Measurements from ENCODE around the gene SYT14.
"Not testable (repeated sequence)": the region's sequence is repeated elsewhere in the genome, so short reads cannot be mapped to it uniquely, and the experiment has no call there.

Gene SYT14

DNA sequence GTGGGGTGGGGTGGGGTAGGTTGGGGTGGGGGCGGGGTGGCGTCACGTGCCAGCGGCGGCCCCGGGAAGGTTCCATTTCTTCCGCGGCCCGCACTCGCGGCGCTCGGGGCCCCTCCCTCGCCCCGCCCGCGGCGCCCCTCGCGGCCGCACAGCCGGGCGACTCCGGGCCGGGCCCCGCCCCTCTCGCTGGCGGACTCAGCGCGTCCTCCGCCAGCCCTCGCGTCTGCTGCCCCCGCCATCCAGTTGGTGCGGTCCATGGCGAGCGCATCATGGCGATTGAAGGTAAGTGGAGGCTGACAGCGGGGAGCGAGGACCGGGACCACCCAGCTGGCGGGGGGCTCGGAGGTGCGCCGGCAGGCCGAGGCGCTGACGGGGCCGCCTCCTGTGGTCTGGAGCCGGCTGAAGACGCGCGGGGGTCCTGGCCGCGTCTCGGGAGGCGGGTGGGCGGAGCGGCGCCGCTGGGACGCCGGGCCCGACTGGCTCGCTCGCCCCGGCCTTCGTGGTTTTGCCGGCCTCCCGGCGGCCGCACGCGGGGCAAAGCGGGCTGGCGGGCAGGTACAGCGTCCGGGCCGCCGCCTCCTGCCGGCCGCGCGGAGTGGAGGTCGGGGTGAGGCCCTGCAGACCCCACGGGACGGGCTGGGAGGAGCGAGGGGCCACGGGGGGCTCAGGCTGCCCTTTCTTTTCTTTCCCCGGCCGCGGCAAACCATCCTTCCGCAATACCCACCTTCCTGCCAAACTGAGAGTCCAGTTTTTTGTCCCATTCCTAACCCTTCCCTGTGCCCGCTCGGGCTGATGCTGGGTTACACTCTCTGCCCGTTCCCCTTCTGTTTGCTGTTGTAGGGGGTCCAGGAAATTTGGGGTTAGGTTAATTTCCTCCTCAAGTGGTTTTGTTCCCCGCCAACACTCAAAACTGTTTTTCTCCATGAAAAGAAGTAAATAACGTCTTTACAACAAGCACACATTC lies at the start of gene SYT14:
SYT14 (plus strand) TSS at position 222 of the 964 bp plus-strand sequence; CDS start at position 270, 48 bp downstream.
- DNase-seq: no peak

DNA sequence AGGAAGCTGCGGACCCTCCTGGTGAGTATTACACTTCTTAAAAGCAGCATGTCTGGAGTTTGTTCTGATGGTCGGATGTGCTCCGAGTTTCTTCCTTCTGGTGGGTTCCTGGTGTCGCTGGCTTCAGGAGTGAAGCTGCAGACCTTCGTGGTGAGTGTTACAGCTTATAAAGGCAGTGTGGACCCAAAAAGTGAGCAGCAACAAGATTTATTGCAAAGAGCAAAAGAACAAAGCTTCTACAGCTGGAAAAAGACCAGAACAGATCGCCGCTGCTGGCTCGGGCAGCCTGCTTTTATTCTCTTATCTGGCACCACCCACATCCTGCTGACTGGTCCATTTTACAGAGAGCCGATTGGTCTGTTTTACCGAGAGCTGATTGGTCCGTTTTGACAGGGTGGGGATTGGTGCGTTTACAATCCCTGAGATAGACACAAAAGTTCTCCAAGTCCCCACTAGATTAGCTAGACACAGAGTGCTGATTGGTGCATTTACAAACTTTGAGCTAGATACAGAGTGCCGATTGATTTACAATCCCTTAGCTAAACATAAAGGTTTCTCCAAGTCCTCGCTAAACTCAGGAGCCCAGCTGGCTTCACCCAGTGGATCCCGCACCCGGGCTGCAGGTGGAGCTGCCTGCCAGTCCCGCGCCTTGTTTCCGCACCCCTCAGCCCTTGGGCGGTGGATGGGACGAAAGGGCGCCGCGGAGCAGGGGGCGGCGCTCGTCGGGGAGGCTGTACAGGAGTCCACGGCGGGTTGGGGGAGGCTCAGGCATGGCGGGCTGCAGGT lies 49.5 kb upstream of the SYT14 start:
- DNase-seq: not testable (repeated sequence)

DNA sequence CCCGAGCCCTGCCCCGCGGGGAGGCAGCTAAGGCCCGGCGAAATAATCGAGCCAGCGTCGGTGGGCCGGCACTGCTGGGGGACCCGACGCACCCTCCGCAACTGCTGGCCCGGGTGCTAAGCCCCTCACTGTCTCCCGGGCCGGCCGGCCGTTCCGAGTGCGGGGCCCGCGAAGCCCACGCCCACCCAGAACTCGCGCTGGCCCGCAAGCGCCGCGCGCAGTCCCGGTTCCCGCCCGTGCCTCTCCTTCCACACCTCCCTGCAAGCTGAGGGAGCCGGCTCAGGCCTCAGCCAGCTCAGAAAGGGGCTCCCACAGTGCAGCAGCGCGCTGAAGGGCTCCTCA lies 49.0 kb upstream of the SYT14 start:
- no peak for DNase-seq

DNA sequence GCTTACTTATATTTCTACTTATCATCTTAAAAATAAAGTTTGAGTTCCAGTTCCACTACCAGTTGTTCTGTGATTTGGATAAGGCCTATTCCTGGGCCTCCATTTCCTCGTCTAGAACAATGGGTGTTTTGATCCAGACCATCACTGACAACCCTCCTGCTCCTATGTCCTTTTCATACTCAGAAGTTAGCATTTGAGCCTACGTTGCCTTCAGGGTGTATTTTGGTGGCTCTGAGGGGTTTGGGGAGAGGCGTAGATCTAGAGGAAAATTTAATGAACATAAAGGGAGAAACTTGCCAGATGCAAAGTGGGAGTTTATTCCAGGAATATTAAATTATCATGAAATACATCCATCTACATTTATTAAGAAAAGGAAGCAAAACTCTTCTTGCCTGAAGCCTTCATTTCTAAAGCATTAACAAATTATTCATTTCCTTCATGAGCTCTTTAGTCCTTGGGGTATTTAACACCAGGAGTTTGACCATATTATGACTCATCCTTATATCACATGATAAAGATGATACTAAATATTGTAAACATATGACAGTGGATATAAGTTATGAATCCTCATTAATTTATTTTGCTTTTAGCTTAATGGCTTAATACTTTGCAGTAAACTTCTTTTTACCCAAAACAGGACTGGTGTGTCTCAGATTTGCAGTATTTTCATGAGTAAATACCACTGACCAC lies 47.2 kb upstream of the SYT14 start:
- no peak for DNase-seq

DNA sequence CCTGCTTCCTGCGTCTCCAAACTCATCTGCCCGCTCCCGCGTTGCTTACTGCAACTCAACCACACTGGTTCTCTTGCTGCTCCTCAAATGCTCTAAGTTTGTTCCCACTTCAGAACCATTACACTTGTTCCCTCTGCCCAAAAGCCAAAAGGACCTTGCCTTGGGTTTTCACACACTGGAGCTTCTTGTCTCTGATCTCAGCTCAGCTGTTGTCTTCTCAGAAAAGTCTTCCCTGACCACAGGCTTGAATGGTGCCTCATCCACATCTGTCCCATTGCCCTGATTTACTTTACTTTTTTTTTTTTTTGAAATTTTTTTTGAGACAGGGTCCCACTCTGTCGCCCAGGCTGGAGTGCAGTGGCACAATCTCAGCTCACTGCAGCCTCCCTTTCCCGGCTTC lies 44.3 kb upstream of the SYT14 start:
- DNase-seq: no peak

DNA sequence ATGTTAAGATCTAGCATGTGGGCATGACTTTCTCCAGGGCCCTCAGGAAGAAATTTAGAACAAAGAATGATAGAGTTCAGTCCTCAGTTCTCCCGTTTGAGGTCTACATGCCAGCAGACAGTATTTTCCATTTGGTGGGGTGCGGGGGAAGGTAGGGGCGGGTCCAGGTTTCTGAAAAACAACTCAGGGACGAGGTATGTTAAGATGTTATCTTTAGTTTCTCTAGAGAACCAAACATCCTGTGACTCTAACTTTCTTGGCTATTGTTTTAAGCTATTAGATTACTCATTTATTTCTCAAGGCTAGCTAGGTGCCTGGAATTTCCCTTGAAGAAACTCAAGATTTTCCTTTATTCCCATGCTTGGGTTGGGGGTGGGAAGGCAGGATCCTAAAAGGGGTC lies 42.3 kb upstream of the SYT14 start:
- no peak for DNase-seq

DNA sequence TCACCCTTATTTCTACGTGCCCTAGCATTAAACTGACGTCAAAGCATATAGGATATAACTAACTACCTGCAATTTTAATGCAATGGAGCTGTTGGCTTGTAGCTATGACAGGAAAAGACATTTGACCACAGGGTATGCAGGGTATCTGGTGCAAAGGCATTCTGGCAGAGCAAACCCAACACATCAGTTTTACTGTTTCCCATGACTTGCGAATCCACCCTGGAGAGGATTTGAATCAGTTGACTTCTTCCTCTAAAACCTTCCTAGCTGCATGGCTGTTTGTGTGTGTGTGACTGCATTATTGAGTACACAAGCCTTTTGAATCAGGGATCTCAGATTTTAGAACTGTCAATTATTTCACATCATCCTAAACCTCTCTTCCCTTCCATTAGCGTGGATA lies 41.7 kb upstream of the SYT14 start:
- DNase-seq: no peak

DNA sequence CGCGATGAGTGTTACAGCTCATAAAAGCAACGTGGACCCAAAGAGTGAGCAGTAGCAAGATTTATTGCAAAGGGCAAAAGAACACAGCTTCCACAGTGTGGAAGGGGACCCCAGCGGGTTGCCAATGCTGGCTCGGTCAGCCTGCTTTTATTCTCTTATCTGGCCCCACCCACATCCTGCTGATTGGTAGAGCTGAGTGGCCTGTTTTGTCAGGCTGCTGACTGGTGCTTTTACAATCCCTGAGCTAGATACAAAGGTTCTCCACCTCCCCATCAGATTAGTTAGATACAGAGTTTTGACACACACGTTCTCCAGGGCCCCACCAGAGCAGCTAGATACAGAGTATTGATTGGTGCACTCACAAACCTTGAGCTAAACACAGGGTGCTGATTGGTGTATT lies 39.7 kb upstream of the SYT14 start:
- DNase-seq: not testable (repeated sequence)

DNA sequence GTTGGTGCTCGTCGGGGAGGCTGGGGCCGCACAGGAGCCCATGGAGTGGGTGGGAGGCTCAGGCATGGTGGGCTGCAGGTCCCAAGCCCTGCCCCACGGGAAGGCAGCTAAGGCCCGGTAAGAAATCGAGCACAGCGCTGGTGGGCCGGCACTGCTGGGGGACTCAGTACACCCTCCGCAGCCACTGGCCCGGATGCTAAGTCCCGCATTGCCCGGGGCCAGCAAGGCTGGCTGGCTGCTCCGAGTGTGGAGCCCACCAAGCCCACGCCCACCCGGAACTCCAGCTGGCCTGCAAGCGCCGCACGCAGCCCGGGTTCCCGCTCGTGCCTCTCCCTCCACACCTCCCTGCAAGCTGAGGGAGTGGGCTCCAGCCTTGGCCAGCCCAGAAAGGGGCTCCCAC lies 39.2 kb upstream of the SYT14 start:
- not testable (repeated sequence) for DNase-seq

DNA sequence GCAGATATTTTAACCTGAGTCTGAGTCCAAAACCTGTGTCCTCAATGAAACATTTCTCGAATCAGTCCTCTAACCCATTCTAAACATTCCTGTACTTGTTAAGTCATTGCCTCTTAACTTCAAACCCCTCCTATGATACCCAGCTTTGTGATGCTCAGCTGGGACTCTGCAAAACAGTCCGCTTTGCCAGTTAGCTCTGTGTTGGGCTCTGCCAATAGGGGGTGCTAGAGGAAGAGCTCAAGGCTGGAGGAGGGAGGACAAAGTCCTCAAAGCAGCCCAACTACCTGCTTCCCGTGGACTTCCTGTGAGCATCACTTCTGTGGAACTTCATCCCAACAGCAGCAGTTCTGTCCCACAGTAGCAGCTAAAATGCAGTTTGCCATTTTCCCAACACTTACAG lies 38.1 kb upstream of the SYT14 start:
- no peak for DNase-seq

DNA sequence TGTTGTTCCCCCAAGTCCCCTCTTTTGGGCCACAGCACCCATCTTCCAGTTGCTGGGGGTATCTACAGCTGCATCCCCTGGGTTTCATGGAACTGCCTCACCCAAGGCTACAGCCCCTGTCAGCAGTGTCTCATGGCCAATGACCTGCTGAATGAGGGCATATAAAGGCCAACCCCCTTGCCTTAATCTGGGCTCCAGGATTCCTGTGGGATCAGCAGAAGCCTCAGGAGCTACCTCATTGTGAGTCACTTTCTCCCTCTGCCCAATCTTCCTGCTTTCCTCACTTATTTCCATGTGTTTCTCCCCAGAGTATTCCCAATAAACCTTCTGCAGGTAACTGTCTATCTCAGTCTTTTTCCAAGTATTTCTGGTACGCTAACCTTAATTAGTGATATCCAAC lies 37.3 kb upstream of the SYT14 start:
- DNase-seq: peak; percentile 28

DNA sequence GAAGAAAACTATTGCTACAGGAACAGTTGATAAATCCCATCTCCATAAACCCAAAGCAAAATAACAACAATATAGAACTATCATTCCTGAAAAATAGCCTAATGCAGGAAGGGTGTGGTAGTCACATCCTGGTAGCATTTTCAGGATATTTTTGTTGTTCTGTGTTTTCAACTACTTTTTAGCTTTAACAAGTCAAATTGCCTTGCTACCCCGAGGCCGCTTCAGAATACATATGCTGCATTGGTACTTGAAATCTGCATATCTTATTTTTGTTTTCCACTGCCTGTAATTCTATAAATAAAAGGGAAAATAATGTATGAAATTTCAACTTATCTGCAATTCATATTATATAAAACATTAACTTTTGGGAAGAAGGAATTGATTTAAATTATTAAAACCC lies 36.8 kb upstream of the SYT14 start:
- DNase-seq: no peak

DNA sequence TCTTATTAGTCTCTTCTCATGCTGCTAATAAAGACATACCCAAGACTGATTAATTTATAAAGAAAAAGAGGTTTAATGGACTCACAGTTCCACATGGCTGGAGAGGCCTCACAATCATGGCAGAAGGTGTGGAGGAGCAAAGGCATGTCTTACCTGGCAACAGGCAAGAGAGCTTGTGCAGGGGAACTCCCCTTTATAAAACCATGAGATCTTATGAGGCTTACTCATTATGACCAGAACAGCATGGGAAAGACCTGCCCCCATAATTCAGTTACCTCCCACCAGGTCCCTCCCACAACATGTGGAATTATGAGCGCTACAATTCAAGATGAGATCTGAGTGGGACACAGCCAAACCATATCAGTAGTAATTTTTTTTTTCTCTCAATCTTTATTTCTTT lies 33.2 kb upstream of the SYT14 start:
- not testable (repeated sequence) for DNase-seq

DNA sequence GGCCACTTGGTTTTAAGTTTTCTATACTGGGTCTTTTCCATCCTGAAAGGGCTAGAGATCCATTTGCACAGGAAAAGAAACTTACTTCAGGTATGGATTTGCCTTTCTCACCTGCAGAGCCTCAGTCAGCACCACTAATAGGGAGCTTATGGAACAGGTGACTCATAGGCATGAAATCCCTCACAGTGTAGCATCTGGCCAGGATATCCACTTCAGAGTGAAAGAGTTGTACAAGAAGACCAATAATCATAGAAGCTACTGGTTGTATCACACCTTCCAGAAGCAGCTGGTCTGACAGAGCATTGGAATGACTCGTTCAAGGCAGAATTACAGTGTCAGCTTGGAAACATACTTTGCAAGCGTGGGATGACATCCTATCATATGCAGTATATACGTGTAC lies 26.3 kb upstream of the SYT14 start:
- no peak for DNase-seq

DNA sequence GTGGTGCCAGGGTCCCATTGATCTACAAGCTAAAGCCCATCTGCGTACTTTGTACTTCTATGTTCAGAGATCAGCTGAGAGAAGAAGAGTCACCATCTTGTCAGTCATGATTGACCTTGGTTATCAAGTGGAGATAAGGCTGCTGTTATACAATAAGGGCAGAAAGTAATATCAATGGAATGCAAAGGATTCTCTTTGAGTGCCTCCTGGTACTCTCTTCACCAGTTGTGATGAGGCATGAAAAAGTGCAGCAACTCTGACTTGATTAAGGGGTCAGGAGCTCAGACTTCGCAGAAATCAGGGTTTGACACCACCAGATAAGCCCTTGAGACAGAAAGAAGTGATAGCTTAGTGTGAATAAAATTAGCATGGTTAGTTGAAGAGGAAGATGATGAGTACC lies 25.7 kb upstream of the SYT14 start:
- DNase-seq: no peak

DNA sequence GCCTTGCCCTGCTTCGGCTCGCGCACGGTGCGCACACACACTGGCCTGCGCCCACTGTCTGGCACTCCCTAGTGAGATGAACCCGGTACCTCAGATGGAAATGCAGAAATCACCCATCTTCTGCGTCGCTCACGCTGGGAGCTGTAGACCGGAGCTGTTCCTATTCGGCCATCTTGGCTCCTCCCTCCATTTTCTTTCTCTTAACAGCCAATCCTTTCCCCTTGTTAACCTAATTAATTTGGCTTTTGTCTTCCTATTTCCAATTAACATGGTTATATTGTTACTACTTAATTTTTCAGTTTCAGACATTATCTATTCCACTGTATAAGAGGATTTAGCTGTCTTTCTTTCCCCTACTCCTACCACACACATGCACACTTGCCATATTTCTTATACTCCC lies 18.4 kb upstream of the SYT14 start:
- DNase-seq: not testable (repeated sequence)

DNA sequence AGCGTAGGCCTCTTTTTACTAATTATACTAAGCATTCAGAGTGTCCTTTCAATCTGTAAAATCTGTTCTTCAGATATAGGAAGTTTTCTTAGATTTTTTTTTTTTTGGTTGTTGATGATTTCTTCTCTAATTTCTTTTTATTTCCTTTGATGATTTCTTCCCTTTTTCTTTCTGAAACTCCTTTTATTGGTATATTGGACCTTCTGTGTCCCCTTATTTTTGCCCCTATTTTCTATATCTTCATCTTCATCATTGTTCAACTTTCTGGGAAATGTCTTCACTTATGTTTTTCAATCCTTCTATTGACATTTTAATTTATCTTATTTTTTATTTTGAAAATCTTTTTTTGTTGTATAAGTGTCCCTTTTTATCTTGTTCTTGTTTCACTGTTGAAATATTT lies 17.2 kb upstream of the SYT14 start:
- DNase-seq: no peak

DNA sequence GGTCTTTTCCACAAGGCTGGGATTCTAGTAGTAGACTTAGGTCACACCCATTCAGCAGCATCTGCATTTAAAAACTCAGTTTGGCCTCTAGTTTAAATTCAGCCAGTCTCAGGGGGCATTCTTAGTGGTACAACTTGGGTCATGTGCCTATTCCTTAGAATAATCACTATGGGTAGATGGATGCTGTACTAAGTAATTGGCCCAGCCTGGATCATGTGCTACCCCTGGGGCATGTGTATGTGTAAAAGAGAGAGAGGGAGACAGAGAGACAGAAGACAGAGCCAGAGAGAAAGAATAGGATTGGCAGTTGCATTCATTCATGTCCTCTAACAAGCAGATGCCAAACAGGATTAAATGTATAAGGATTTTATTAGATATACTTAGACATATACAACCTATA lies 13.6 kb upstream of the SYT14 start:
- no peak for DNase-seq

DNA sequence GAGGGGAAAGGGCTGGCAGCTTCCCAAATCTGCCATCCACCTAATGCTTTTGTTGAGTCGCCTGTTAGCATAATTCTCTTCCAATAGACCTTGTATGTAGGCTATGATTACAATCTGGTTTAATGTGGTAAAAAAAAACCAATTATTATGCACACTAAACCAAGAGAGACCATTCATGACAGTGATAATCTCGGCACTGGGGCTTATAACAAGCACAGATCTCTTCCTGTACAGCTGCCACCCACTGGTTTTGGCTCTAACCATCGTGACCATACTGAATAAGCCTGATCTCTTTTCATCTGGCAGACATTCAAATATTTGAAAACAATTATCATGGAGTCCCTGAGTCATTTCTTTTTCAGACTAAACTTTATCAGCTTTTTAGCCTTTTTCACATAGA lies 12.0 kb upstream of the SYT14 start:
- no peak for DNase-seq

DNA sequence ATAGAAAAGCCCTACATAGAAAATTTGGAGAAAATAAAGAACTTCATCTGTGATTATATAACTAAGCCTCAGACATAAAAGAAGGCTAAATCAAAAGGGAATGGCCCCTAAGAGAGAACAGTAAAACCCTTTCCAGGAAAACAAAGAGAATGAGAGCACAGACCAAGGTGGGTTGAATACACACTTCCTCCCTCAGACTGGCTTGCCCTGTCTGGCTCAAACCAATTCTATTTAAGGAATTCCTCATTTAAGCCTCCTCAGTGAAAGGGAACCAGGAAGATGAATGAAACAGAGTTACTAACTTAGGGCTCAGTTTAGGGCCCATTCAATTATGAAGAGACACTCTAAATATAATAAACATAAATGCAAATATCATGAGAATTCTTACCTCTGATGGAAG lies 10.6 kb upstream of the SYT14 start:
- no peak for DNase-seq

DNA sequence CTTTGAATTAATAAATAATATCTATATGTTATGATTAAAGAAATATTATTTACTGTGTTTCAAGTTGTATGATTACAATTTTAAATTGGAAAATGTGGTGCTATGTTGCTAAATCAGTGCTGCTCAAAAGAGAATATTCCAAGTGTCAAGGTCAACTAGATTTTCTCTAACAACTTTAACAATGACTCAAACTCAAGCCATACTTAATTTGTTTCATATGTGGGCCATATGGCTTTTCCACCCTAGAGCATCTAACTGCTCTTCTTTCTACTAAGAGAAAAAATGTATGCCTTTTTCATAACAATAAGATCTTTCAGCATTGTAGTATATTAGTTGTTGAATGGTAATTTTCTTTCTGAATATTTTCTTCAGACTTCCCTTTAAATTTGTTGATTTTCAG lies 8.3 kb upstream of the SYT14 start:
- no peak for DNase-seq

DNA sequence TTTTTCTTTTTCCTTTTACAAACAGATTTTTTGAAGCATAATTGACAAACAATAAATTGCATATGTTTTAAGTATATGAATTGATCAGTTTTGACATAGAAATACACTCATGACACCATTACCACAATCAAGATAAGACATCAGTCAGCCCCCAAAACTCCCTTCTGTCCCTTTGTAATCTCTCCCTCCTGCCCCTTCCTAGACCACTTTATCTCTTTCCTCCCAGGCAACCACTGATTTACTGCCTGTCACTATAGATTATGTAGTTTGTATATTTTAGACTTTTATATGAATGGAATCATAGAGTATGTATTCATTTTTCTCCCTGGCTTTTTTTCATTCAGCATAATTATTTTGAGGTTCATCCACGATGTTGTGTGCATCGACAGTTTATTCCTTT lies 6.9 kb upstream of the SYT14 start:
- no peak for DNase-seq

DNA sequence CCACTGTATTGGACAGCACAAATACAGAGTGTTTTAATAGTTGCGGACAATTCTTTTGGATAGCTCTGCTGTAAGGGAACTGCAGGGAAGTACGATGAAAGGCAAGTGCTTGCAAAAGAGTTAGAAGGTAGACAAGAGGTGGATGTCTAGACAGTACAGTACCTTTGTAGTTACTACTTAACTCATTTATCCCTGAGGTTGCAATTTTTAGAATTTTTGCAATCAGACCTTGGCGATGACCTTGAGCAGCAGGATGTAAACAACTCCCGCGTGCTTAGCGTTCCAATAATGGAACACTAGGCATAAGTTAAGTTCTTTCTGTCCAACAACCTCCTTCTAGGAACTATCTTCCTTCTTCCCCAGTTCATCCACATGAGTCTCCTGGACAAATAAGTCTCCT lies 1.9 kb upstream of the SYT14 start:
- no peak for DNase-seq

DNA sequence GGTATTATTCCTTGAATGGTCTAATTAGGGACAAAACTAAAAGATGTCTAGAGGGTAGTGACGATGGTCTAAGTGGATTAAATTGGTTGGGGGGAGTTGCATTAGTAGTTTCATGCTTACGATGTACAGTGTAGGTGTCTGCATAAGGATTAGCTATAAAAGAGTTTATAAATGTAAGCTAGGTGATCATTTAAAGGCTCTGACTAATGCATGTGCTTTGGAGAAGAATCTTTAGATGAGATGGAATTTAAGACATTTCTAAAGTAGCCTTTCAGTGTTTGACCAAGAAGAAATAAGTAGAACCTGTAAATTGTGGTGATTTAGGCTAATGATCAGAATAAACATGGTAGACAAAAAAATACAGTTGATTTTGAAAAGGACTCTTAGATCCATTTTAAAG lies 7.4 kb downstream of the SYT14 start:
- DNase-seq: no peak
